HG03342 (cell line): ENCODE measurements around the gene GRIN2A.

Source experiments
- ATAC-seq: cut with Tn5 transposase; IDR thresholded peaks from one replicate; pipeline ENCODE4 v1.9.1; 2021; ENCODE audit warnings: mild to moderate bottlenecking, moderate library complexity; ENCODE audit not compliant: unreplicated experiment

Gene GRIN2A

GRCh38 chr16:10188236-10188635 is 6.0 kb upstream of the GRIN2A start:
- no peak for ATAC-seq

GRCh38 chr16:10181196-10182162 is 749 bp downstream of the GRIN2A start:
- ATAC-seq, result peak; percentile 53

GRCh38 chr16:10180771-10181163 is 1.5 kb downstream of the GRIN2A start:
- ATAC-seq, result no peak

GRCh38 chr16:10180042-10180770 is 2.0 kb downstream of the GRIN2A start:
- ATAC-seq, result no peak

- no peak for ATAC-seq
Measured at GRCh38 chr16:10178526-10178925, 3.7 kb downstream of the GRIN2A start.

- ATAC-seq, result no peak
Measured at GRCh38 chr16:10178080-10178479, 4.1 kb downstream of the GRIN2A start.

- no peak for ATAC-seq
Measured at GRCh38 chr16:10172848-10173655, 9.2 kb downstream of the GRIN2A start.

- no peak for ATAC-seq
Measured at GRCh38 chr16:10171221-10171620, 11.0 kb downstream of the GRIN2A start.

- no peak for ATAC-seq
Measured at GRCh38 chr16:10169904-10170410, 12.3 kb downstream of the GRIN2A start.

- ATAC-seq, result no peak
Measured at GRCh38 chr16:10169031-10169430, 13.2 kb downstream of the GRIN2A start.

GRCh38 chr16:10168258-10168657 is 14.0 kb downstream of the GRIN2A start:
- no peak for ATAC-seq

- ATAC-seq, result no peak
Measured at GRCh38 chr16:10165643-10166042, 16.6 kb downstream of the GRIN2A start.

GRCh38 chr16:10162981-10163380 is 19.2 kb downstream of the GRIN2A start:
- no peak for ATAC-seq

- no peak for ATAC-seq
Measured at GRCh38 chr16:10156099-10156498, 26.1 kb downstream of the GRIN2A start.

- ATAC-seq, result no peak
Measured at GRCh38 chr16:10154389-10154788, 27.8 kb downstream of the GRIN2A start.

- ATAC-seq, result no peak
Measured at GRCh38 chr16:10153985-10154384, 28.2 kb downstream of the GRIN2A start.

GRCh38 chr16:10151718-10152117 is 30.5 kb downstream of the GRIN2A start:
- no peak for ATAC-seq

GRCh38 chr16:10150906-10151305 is 31.3 kb downstream of the GRIN2A start:
- no peak for ATAC-seq

GRCh38 chr16:10145542-10146035 is 36.6 kb downstream of the GRIN2A start:
- no peak for ATAC-seq

GRCh38 chr16:10141671-10142070 is 40.6 kb downstream of the GRIN2A start:
- ATAC-seq, result no peak

- no peak for ATAC-seq
Measured at GRCh38 chr16:10138881-10139280, 43.3 kb downstream of the GRIN2A start.
